ENCODE data around the gene MAP6. TPM values are rescaled to one million over a fixed set of nuclear protein-coding genes. Genes with fewer than 3 reads are reported as not detected.

Gene MAP6
- total and polyA plus RNA-seq, 10 of the 15 experiments (the other 5 are each of a cell fraction or from before 2014, with no cell fraction given) = 0.06 to 0.19 (median 0.11) TPM; not detected in 5

DNA sequence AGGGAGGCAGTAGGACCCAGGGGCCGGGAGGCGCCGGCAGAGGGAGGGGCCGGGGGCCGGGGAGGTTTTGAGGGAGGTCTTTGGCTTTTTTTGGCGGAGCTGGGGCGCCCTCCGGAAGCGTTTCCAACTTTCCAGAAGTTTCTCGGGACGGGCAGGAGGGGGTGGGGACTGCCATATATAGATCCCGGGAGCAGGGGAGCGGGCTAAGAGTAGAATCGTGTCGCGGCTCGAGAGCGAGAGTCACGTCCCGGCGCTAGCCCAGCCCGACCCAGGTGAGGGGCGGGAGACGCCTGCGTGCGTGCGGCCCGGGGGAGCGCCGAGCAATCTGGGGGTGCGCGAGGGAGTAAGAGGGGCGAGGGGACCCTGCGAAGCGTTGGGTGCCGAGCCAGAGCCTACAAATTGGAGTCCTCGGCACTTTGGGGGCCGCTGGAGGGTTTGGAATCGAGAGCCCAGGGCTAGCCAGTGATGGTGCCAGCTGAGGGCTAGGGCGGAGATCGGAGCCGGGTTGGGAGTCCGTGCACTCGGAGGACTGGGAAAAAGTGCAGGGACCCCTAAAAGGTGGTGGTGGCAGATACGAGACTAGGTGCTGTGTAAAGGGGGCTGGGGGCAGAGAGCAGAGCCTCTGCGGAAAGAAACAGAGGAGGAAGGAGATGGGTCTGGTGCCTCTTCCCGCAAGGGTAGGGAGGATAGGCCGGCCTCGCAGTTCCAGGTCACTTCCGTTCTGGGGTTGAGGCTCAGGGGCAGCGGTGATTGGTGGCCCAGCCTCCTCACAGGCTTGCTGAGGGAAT, 106.6 kb downstream of the MAP6 start, which contains the start of gene SERPINH1:
Gene SERPINH1 (plus strand): TSS at position 206 of the 788 bp plus-strand sequence. CDS start 4,097 bp downstream, outside the sequence.
- CTCF ChIA-PET = interaction anchor here (0.6 to 1.7 kb wide), 5 partner anchors 12 to 36 kb away, joined by 3 to 7 read pairs (median 6); no protein-coding TSS in a partner anchor
- SMC1A ChIA-PET (ENCODE audit: uncharacterized antibody, unreplicated experiment) = interaction anchor here (1.0 to 1.1 kb wide), 2 partner anchors 14 to 144 kb away, joined by 3 to 4 read pairs; no protein-coding TSS in a partner anchor
- RAD21 ChIA-PET (ENCODE audit: unreplicated experiment) = interaction anchor here (0.6 to 0.8 kb wide), 5 partner anchors 10 to 312 kb away, joined by 3 to 5 read pairs (median 3); no protein-coding TSS in a partner anchor
- peak within 1 kb of the TSS; percentile 96 for H3K9ac ChIP-seq (ENCODE audit: control insufficient read depth, insufficient read depth, low read length)
- peaks cover 19% of the 10 kb centered on the region for H3K79me2 ChIP-seq (ENCODE audit: control insufficient read depth, insufficient read depth, low read length)
- peak within 1 kb of the TSS; percentile 82 for H3K4me3 ChIP-seq
- peaks cover 5% of the 10 kb centered on the region for H3K4me1 ChIP-seq (ENCODE audit: control insufficient read depth, insufficient read depth, low read length)
- in situ Hi-C loops (cut with MboI) = no loop called here
- FAIRE-seq (peak; percentile 99), ATAC-seq (peak; percentile 95), DNase-seq (ENCODE audit: low read depth, low spot score) (peak; percentile 58)
- intact Hi-C loops (cut with micrococcal nuclease; ENCODE audit: unreplicated experiment) = loop anchor here (1.0 kb wide), 1 partner anchor 206 kb away; the partner anchor contains the start of gene DGAT2
- H3K4me2 ChIP-seq (ENCODE audit: control insufficient read depth, insufficient read depth) = peak within 1 kb of the TSS; percentile 99
- H3K36me3 ChIP-seq (ENCODE audit: control insufficient read depth in 2 of 2, insufficient read depth in 2 of 2, low read length in 1 of 2) = peaks cover 3 to 4% of the 10 kb centered on the region in 2 experiments; a peak in 1 of 4 replicates
- no peaks in the 10 kb centered on the region for H4K20me1 ChIP-seq (ENCODE audit: control insufficient read depth, insufficient read depth)
- H3K27me3 ChIP-seq (replicated peaks in 1 of 2; ENCODE audit: control insufficient read depth in 2 of 2, insufficient read depth in 2 of 2, low read length in 1 of 2) = no peaks in the 10 kb centered on the region
- H3K27ac ChIP-seq (ENCODE audit: control insufficient read depth, insufficient read depth) = peak within 1 kb of the TSS; percentile 94
- H3K9me3 ChIP-seq (replicated peaks; ENCODE audit: control insufficient read depth, insufficient read depth, low read length) = no peaks in the 10 kb centered on the region
- WGBS (ENCODE audit: insufficient coverage, insufficient replicate concordance, low lambda C conversion rate, missing lambda C conversion rate) = 1% methylated on average over 40 of the region's 51 CpGs
- peak within 1 kb of the TSS; percentile 73 for H2AFZ ChIP-seq (ENCODE audit: control insufficient read depth, low read depth, low read length)
- POLR2A ChIA-PET = interaction anchor here (0.5 to 1.9 kb wide), 7 partner anchors 13 to 265 kb away, joined by 3 to 15 read pairs (median 3); partner anchors contain the start of gene GDPD5
- TSS peak; percentile 68 for BruUV-seq (replicated peaks)
- TF ChIP-seq HCFC1 (IDR thresholded peaks at IDR 0.05; ENCODE audit: low read length) (no peak), MXI1 (IDR thresholded peaks at IDR 0.05; ENCODE audit: low read depth, low read length) (no peak), HDAC6 (IDR thresholded peaks at IDR 0.05; ENCODE audit: unreplicated experiment) (no peak), NR2C2 (IDR thresholded peaks at IDR 0.05; ENCODE audit: borderline replicate concordance, control insufficient read depth, insufficient read length, low read depth) (no peak), JUNB (IDR thresholded peaks at IDR 0.05) (no peak), KAT2A (conservative IDR thresholded peaks at IDR 0.05; ENCODE audit: control insufficient read depth, low read depth, low read length) (no peak), NFYB (IDR thresholded peaks at IDR 0.05; ENCODE audit: insufficient read depth, low read depth, low read length) (peak; percentile 79), RBBP5 (conservative IDR thresholded peaks at IDR 0.05) (no peak), CBX3 (IDR thresholded peaks at IDR 0.05; ENCODE audit: borderline replicate concordance, low read depth) (no peak), BRCA1 (IDR thresholded peaks at IDR 0.05; ENCODE audit: low read depth, low read length) (no peak)
- TF ChIP-seq, protein P1, sequence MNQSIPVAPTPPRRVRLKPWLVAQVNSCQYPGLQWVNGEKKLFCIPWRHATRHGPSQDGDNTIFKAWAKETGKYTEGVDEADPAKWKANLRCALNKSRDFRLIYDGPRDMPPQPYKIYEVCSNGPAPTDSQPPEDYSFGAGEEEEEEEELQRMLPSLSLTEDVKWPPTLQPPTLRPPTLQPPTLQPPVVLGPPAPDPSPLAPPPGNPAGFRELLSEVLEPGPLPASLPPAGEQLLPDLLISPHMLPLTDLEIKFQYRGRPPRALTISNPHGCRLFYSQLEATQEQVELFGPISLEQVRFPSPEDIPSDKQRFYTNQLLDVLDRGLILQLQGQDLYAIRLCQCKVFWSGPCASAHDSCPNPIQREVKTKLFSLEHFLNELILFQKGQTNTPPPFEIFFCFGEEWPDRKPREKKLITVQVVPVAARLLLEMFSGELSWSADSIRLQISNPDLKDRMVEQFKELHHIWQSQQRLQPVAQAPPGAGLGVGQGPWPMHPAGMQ (IDR thresholded peaks at IDR 0.05; ENCODE audit: borderline replicate concordance) = no peak
- TF ChIP-seq, protein P2, sequence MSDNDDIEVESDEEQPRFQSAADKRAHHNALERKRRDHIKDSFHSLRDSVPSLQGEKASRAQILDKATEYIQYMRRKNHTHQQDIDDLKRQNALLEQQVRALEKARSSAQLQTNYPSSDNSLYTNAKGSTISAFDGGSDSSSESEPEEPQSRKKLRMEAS (IDR thresholded peaks at IDR 0.05; ENCODE audit: low read depth, low read length) = no peak
- TF ChIP-seq, protein P3, sequence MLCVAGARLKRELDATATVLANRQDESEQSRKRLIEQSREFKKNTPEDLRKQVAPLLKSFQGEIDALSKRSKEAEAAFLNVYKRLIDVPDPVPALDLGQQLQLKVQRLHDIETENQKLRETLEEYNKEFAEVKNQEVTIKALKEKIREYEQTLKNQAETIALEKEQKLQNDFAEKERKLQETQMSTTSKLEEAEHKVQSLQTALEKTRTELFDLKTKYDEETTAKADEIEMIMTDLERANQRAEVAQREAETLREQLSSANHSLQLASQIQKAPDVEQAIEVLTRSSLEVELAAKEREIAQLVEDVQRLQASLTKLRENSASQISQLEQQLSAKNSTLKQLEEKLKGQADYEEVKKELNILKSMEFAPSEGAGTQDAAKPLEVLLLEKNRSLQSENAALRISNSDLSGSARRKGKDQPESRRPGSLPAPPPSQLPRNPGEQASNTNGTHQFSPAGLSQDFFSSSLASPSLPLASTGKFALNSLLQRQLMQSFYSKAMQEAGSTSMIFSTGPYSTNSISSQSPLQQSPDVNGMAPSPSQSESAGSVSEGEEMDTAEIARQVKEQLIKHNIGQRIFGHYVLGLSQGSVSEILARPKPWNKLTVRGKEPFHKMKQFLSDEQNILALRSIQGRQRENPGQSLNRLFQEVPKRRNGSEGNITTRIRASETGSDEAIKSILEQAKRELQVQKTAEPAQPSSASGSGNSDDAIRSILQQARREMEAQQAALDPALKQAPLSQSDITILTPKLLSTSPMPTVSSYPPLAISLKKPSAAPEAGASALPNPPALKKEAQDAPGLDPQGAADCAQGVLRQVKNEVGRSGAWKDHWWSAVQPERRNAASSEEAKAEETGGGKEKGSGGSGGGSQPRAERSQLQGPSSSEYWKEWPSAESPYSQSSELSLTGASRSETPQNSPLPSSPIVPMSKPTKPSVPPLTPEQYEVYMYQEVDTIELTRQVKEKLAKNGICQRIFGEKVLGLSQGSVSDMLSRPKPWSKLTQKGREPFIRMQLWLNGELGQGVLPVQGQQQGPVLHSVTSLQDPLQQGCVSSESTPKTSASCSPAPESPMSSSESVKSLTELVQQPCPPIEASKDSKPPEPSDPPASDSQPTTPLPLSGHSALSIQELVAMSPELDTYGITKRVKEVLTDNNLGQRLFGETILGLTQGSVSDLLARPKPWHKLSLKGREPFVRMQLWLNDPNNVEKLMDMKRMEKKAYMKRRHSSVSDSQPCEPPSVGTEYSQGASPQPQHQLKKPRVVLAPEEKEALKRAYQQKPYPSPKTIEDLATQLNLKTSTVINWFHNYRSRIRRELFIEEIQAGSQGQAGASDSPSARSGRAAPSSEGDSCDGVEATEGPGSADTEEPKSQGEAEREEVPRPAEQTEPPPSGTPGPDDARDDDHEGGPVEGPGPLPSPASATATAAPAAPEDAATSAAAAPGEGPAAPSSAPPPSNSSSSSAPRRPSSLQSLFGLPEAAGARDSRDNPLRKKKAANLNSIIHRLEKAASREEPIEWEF (IDR thresholded peaks at IDR 0.05; ENCODE audit: insufficient replicate concordance, low read depth, low read length) = no peak

Data from GM12878 (cell line).